Trophoblast cell (in vitro differentiated cells and primary cell): Measurements from ENCODE around the gene TENT5D.
"Not testable (repeated sequence)": the region's sequence is repeated elsewhere in the genome, so short reads cannot be mapped to it uniquely, and the experiment has no call there.

Experiments
- DNase-seq, 2 donors: peaks; one replicate each; pipeline ENCODE4 v3.0.0-alpha.2; 2016
- H2AFZ ChIP-seq: 2 replicates; pipeline ENCODE4 v1.6.1; 2013; ENCODE audit warnings: low read length, moderate library complexity, mild to moderate bottlenecking; ENCODE audit not compliant: insufficient read depth, poor library complexity
- H2AK5ac ChIP-seq: 2 replicates; pipeline ENCODE4 v1.6.1; 2013; ENCODE audit warnings: mild to moderate bottlenecking, low read length
- H2BK120ac ChIP-seq: 2 replicates; pipeline ENCODE4 v1.6.1; 2013; ENCODE audit warnings: low read length, mild to moderate bottlenecking, moderate library complexity; ENCODE audit not compliant: insufficient read depth, poor library complexity
- H2BK12ac ChIP-seq: 2 replicates; pipeline ENCODE4 v1.6.1; 2013; ENCODE audit warnings: mild to moderate bottlenecking, low read length, moderate library complexity
- H2BK5ac ChIP-seq: 2 replicates; pipeline ENCODE4 v1.6.1; 2013; ENCODE audit warnings: low read length, low read depth, moderate library complexity, mild to moderate bottlenecking; ENCODE audit not compliant: poor library complexity
- H3K14ac ChIP-seq: 2 replicates; pipeline ENCODE4 v1.6.1; 2013; ENCODE audit warnings: mild to moderate bottlenecking, low read length
- H3K18ac ChIP-seq: 2 replicates; pipeline ENCODE4 v1.6.1; 2013; ENCODE audit warnings: mild to moderate bottlenecking, low read length
- H3K23ac ChIP-seq: 2 replicates; pipeline ENCODE4 v1.6.1; 2013; ENCODE audit warnings: low read length
- H3K27ac ChIP-seq: 2 replicates; pipeline ENCODE4 v1.5.1; 2013; ENCODE audit warnings: low read depth, mild to moderate bottlenecking, inconsistent platforms, low read length, moderate library complexity
- H3K27me3 ChIP-seq: 2 replicates; pipeline ENCODE4 v1.6.1; 2013; ENCODE audit warnings: inconsistent platforms, mild to moderate bottlenecking, low read length, moderate library complexity; ENCODE audit not compliant: insufficient read depth
- H3K36me3 ChIP-seq, 2 experiments: 1 replicate in 1 of 2; 2 replicates in 1 of 2; pipeline ENCODE4 v1.6.1; 2013; ENCODE audit warnings: low read length in 2 of 2, mild to moderate bottlenecking in 2 of 2, moderate library complexity in 1 of 2; ENCODE audit not compliant: insufficient read depth in 2 of 2, control insufficient read depth in 1 of 2
- H3K4ac ChIP-seq: 2 replicates; pipeline ENCODE4 v1.6.1; 2013; ENCODE audit warnings: low read depth, mild to moderate bottlenecking, low read length, moderate library complexity
- H3K4me1 ChIP-seq, 2 experiments: 1 replicate in 1 of 2; 2 replicates in 1 of 2; pipeline ENCODE4 v1.6.1; 2013; ENCODE audit warnings: low read length in 2 of 2, mild to moderate bottlenecking in 2 of 2, moderate library complexity in 1 of 2; ENCODE audit not compliant: insufficient read depth in 2 of 2, control insufficient read depth in 1 of 2
- H3K4me2 ChIP-seq: 2 replicates; pipeline ENCODE4 v1.6.1; 2013; ENCODE audit warnings: inconsistent platforms, mild to moderate bottlenecking, low read length, moderate library complexity
- H3K4me3 ChIP-seq: 2 replicates; pipeline ENCODE4 v1.5.1; 2013; ENCODE audit warnings: mild to moderate bottlenecking, low read depth, low read length, inconsistent platforms
- H3K79me1 ChIP-seq: one replicate; pipeline ENCODE4 v1.6.1; 2013; ENCODE audit warnings: low read length
- H3K79me2 ChIP-seq: 2 replicates; pipeline ENCODE4 v1.6.1; 2013; ENCODE audit warnings: low read length, mild to moderate bottlenecking; ENCODE audit not compliant: control insufficient read depth, insufficient read depth, poor library complexity
- H3K9ac ChIP-seq: 2 replicates; pipeline ENCODE4 v1.6.1; 2013; ENCODE audit warnings: mild to moderate bottlenecking, low read length
- H3K9me3 ChIP-seq: 2 replicates; pipeline ENCODE4 v1.6.1; 2013; ENCODE audit warnings: low read depth, mild to moderate bottlenecking, control low read depth, inconsistent platforms, low read length; ENCODE audit not compliant: insufficient read depth
- H4K12ac ChIP-seq: 2 replicates; pipeline ENCODE4 v1.6.1; 2013; ENCODE audit warnings: low read depth, mild to moderate bottlenecking, low read length, moderate library complexity
- H4K8ac ChIP-seq: 2 replicates; pipeline ENCODE4 v1.6.1; 2013; ENCODE audit warnings: low read depth, mild to moderate bottlenecking, low read length, moderate library complexity
- H4K91ac ChIP-seq: one replicate; pipeline ENCODE4 v1.6.1; 2013; ENCODE audit warnings: low read depth, mild to moderate bottlenecking, low read length, moderate library complexity
- WGBS: extraction: QIAGEN DNeasy Blood & Tissue Kit; methylation state at CpG from one replicate; pipeline ENCODE4 v1.1.7; 2013; ENCODE audit warnings: missing lambda C conversion rate; ENCODE audit not compliant: insufficient read length, insufficient coverage; ENCODE audit errors: extremely low coverage; 5-methylcytosine and 5-hydroxymethylcytosine counted together

TENT5D gene

DNA sequence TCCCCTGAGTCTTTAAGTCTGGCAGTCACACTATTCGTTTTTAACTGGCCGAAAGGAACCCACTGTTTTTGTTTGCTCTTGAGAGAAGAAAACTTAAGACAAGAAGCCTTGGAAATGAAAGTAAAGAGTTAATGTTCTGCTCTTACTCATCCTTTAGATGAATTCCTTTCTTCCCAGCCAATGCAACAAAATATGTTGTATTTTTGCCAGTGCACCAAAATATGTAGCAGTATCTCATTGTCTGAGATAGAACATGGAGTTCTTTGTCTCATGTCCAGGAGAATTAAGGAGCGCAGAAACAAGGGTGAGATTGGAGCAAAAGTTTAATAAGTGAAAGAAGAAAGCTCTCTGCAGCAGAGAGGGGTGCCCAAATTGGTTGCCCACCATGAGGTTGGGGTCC lies 12.2 kb downstream of the TENT5D start:
- Histone ChIP-seq H3K23ac (no peak overlapping the region), H3K36me3 (no peaks in the 10 kb centered on the region)
- no CpG with 5 or more reads among the region's 3 CpGs for WGBS

DNA sequence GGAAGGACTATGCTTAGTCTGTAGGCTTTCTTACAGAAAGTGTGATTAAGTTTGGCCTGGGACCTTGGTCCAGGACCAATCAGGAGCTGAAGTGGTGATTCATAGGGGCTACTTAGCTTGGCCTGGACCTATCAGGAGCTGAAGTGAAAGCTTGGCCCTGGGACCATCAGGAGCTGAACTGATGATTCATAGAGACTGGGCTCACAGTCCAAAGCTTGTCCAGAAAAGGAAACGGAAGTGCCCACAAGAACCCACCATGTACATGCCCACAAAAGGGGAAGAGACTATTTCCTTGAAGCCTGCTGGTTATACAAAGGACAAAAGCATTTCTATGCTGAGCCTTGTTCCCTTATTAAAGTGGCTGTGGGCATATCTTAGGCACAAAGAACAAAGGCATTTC lies 12.6 kb downstream of the TENT5D start:
- Histone ChIP-seq H4K91ac (no peak overlapping the region), H3K23ac (no peak overlapping the region), H3K4me3 (no peak overlapping the region), H3K18ac (no peak overlapping the region), H3K14ac (no peak overlapping the region), H3K36me3 (no peaks in the 10 kb centered on the region), H2BK120ac (no peak overlapping the region), H3K27me3 (no peaks in the 10 kb centered on the region), H3K4ac (no peak overlapping the region), H4K12ac (no peak overlapping the region), H4K8ac (no peak overlapping the region), H2AK5ac (no peak overlapping the region), H3K27ac (no peak overlapping the region), H2BK5ac (no peak overlapping the region), H2AFZ (no peak overlapping the region), H3K79me2 (no peaks in the 10 kb centered on the region), H3K9me3 (no peaks in the 10 kb centered on the region), H3K4me2 (no peak overlapping the region), H3K79me1 (no peaks in the 10 kb centered on the region), H2BK12ac (no peak overlapping the region), H3K9ac (no peak overlapping the region), H3K4me1 (no peaks in the 10 kb centered on the region)
- DNase-seq: no peak
- WGBS: no CpG with 5 or more reads among the region's 1 CpG

More for the DNA sequence above, 12.2 kb downstream of the TENT5D start:
- no peak overlapping the region for H2BK120ac ChIP-seq
- no peaks in the 10 kb centered on the region for H3K79me2 ChIP-seq
- H3K27me3 ChIP-seq: no peaks in the 10 kb centered on the region
- no peaks in the 10 kb centered on the region for H3K9me3 ChIP-seq
- no peak overlapping the region for H4K91ac ChIP-seq
- DNase-seq: no peak
- H3K4me1 ChIP-seq: no peaks in the 10 kb centered on the region
- H2BK5ac ChIP-seq: no peak overlapping the region
- no peak overlapping the region for H3K18ac ChIP-seq
- H2AK5ac ChIP-seq: no peak overlapping the region
- no peak overlapping the region for H3K14ac ChIP-seq
- H3K4ac ChIP-seq: no peak overlapping the region
- H3K4me2 ChIP-seq: no peak overlapping the region
- H4K8ac ChIP-seq: no peak overlapping the region
- H2BK12ac ChIP-seq: no peak overlapping the region
- no peaks in the 10 kb centered on the region for H3K79me1 ChIP-seq
- H4K12ac ChIP-seq: no peak overlapping the region
- H3K27ac ChIP-seq: no peak overlapping the region
- no peak overlapping the region for H3K4me3 ChIP-seq
- no peak overlapping the region for H3K9ac ChIP-seq
- H2AFZ ChIP-seq: no peak overlapping the region

DNA sequence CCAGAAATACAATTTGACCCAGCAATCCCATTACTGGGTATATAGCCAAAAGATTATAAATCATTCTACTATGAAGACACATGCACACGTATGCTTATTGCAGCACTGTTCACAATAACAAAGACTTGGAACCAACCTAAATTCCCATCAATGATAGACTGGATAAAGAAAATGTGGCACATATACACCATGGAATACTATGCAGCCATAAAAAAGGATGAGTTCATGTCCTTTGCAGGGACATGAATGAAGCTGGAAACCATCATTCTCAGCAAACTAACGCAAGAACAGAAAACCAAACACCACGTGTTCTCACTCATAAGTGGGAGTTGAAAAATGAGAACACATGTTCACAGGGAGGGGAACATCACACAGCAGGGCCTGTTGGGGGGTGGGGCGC lies 47.9 kb downstream of the TENT5D start:
- not testable (repeated sequence) for H4K91ac ChIP-seq, H4K12ac ChIP-seq, H3K9ac ChIP-seq, H2AFZ ChIP-seq, H3K36me3 ChIP-seq, H2AK5ac ChIP-seq, H3K23ac ChIP-seq, H3K9me3 ChIP-seq, H3K18ac ChIP-seq, H2BK12ac ChIP-seq, DNase-seq, H3K4me3 ChIP-seq, H3K4ac ChIP-seq, H2BK120ac ChIP-seq, H4K8ac ChIP-seq, H2BK5ac ChIP-seq, H3K14ac ChIP-seq, H3K79me1 ChIP-seq, H3K4me1 ChIP-seq, H3K27me3 ChIP-seq, H3K27ac ChIP-seq, H3K4me2 ChIP-seq, H3K79me2 ChIP-seq
- no CpG with 5 or more reads among the region's 4 CpGs for WGBS

DNA sequence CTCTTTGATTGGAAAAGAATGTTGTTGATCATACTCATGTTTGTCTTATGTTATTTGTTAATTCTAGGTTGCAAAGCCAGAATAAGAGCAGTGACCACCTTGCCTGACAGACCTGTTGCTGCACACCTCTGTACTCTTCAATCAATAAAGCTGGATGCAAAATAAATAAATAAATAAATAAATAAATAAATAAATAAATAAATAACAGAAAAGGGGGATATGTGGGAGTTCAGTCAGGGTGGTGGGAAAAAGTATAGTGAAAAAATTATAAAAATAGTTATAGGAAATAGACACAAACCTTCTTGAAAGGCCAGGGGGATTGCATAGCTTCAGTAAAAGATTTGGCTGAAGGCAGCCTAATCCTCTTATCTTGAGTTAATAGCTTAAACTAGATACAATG lies 51.3 kb downstream of the TENT5D start:
- H3K36me3 ChIP-seq: no peaks in the 10 kb centered on the region
- no peaks in the 10 kb centered on the region for H3K79me1 ChIP-seq
- H3K4me3 ChIP-seq: no peak overlapping the region
- H3K4me2 ChIP-seq: no peak overlapping the region
- no peak overlapping the region for H2AFZ ChIP-seq
- no peak overlapping the region for H3K27ac ChIP-seq
- H3K9ac ChIP-seq: no peak overlapping the region
- H2BK120ac ChIP-seq: no peak overlapping the region
- H3K14ac ChIP-seq: no peak overlapping the region
- H2BK5ac ChIP-seq: no peak overlapping the region
- no peak overlapping the region for H4K8ac ChIP-seq
- H3K79me2 ChIP-seq: no peaks in the 10 kb centered on the region
- no peak overlapping the region for H3K23ac ChIP-seq
- no peak overlapping the region for H3K18ac ChIP-seq
- H2BK12ac ChIP-seq: no peak overlapping the region
- no peaks in the 10 kb centered on the region for H3K4me1 ChIP-seq
- no peak overlapping the region for H4K12ac ChIP-seq
- H3K9me3 ChIP-seq: no peaks in the 10 kb centered on the region
- no peaks in the 10 kb centered on the region for H3K27me3 ChIP-seq
- DNase-seq: no peak
- H2AK5ac ChIP-seq: no peak overlapping the region
- no peak overlapping the region for H3K4ac ChIP-seq
- H4K91ac ChIP-seq: no peak overlapping the region

- Histone ChIP-seq H3K4me1 (no peaks in the 10 kb centered on the region), H3K27me3 (no peaks in the 10 kb centered on the region), H3K79me1 (peaks cover 2% of the 10 kb centered on the region), H3K9ac (no peak overlapping the region), H3K4ac (no peak overlapping the region), H3K9me3 (no peaks in the 10 kb centered on the region), H3K4me2 (no peak overlapping the region), H2AFZ (no peak overlapping the region), H3K36me3 (no peaks in the 10 kb centered on the region), H4K8ac (no peak overlapping the region), H3K23ac (no peak overlapping the region), H2AK5ac (no peak overlapping the region), H3K79me2 (no peaks in the 10 kb centered on the region), H2BK5ac (no peak overlapping the region), H3K18ac (no peak overlapping the region), H3K4me3 (no peak overlapping the region), H2BK12ac (no peak overlapping the region), H2BK120ac (no peak overlapping the region), H4K91ac (no peak overlapping the region), H3K27ac (no peak overlapping the region), H3K14ac (no peak overlapping the region), H4K12ac (no peak overlapping the region)
- no peak for DNase-seq
Observed at GRCh38 chrX:80485543-80485942, 65.3 kb downstream of the TENT5D start.
